SJSA1 (cell line): ENCODE data around the gene TNFAIP8L1. TPM values are rescaled to one million over a fixed set of nuclear protein-coding genes. Genes with fewer than 3 reads are reported as not detected.

Source experiments
- DNase-seq, 2 experiments: peaks; one replicate each; pipeline ENCODE4 v3.0.0-alpha.2; 2015 to 2020; ENCODE audit warnings: low spot score in 2 of 2, low read depth in 1 of 2
- H3K27ac ChIP-seq: fragments of 250-450 bp; sonication (Bioruptor Pico); 2 replicates; pipeline ENCODE4 v1.5.1; 2020; ENCODE audit warnings: mild to moderate bottlenecking, moderate library complexity
- H3K27me3 ChIP-seq: fragments of 250-450 bp; sonication (Bioruptor Pico); replicated peaks from 2 replicates; pipeline ENCODE4 v1.5.1; 2020; ENCODE audit warnings: mild to moderate bottlenecking, moderate library complexity
- H3K36me3 ChIP-seq: fragments of 250-450 bp; sonication (Bioruptor Pico); 2 replicates; pipeline ENCODE4 v1.5.1; 2020; ENCODE audit warnings: mild to moderate bottlenecking
- H3K4me1 ChIP-seq: fragments of 250-450 bp; sonication (Bioruptor Pico); replicated peaks from 2 replicates; pipeline ENCODE4 v1.6.1; 2021; ENCODE audit warnings: mild to moderate bottlenecking
- H3K4me3 ChIP-seq: fragments of 250-450 bp; sonication (Bioruptor Pico); 2 replicates; pipeline ENCODE4 v1.5.1; 2020; ENCODE audit warnings: mild to moderate bottlenecking
- H3K9me3 ChIP-seq: fragments of 250-450 bp; sonication (Bioruptor Pico); replicated peaks from 2 replicates; pipeline ENCODE4 v1.5.1; 2020; ENCODE audit warnings: mild to moderate bottlenecking
- total RNA-seq: library from RNA; depleted of rRNA; stranded (reverse); fragments of >200 nt; shearing (Covaris generic); gene quantifications from 2 replicates; pipeline ENCODE4 v1.2.3, GENCODE V29; 2014

Gene TNFAIP8L1
- total RNA-seq, 1 experiment from 2014 or later = 5.0 TPM

DNA sequence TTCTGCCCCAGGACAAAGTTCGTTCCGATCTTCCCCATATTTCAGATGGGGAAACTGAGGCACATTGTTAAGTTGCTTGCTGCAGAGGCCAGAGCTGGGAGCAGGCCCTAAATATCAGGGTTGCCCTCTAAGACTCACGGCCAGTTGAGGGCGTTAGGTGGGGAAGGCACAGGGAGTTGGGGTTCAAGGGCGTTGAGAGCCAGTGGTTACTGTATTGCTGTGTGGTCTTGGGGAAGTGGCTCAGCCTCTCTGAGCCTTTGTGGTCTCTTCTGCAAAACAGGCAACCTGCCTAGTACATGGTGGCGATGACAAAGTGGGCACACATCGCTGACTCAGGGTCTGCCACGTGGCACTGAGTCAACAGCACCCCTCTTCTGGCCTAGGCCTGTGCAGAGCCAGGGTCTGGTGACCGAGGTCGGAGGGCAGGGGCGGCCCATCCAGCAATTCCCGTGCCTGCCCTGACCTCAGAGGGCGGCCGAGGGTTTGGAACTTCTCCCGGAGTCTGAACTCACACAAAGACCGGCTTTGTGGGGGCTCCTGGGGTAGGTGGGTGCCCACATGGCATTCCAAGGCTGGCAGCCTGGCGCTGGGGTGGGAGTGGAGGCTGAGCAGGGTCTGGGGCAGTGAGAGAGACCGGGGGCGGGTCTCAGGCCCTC is 10.2 kb downstream of the TNFAIP8L1 start:
- Histone ChIP-seq H3K9me3 (no peaks in the 10 kb centered on the region), H3K4me1 (no peaks in the 10 kb centered on the region), H3K27ac (no peak overlapping the region), H3K4me3 (no peak overlapping the region), H3K36me3 (peaks cover 27% of the 10 kb centered on the region), H3K27me3 (no peaks in the 10 kb centered on the region)
- no peak for DNase-seq

DNA sequence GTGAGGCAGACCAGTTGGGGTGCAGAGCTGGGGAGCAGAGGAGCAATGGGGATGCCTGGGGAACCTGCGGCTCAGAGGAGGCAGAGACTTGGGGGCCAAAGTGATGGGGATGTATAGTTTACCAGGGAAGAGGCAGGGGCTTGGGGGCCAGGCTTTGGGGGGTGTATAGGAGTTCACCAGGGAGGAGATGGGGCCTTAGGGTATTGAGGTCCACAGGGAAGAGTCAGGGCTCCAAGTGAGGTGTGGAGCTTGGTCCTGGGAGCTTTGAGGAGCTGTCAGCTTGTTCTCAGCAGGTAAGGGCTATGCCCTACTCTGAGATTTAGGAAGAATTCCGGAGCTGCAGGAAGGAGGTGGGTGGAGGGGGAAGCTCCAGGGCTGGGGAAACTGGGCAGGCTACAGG is 10.8 kb downstream of the TNFAIP8L1 start:
- Histone ChIP-seq H3K27me3 (no peaks in the 10 kb centered on the region), H3K4me3 (no peak overlapping the region), H3K4me1 (no peaks in the 10 kb centered on the region), H3K27ac (no peak overlapping the region), H3K36me3 (peaks cover 33% of the 10 kb centered on the region), H3K9me3 (no peaks in the 10 kb centered on the region)
- no peak for DNase-seq

DNA sequence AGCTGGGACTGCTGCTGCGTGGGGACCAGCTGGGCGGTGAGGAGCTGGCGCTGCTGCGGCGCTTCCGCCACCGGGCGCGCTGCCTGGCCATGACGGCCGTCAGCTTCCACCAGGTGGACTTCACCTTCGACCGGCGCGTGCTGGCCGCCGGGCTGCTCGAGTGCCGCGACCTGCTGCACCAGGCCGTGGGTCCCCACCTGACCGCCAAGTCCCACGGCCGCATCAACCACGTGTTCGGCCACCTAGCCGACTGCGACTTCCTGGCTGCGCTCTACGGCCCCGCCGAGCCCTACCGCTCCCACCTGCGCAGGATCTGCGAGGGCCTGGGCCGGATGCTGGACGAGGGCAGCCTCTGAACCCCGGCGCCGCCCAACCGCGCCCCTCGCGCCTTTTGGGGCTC is 12.8 kb downstream of the TNFAIP8L1 start:
- H3K27ac ChIP-seq = no peak overlapping the region
- no peak overlapping the region for H3K4me3 ChIP-seq
- no peaks in the 10 kb centered on the region for H3K9me3 ChIP-seq
- peaks cover 52% of the 10 kb centered on the region for H3K36me3 ChIP-seq
- no peak for DNase-seq
- H3K4me1 ChIP-seq = no peaks in the 10 kb centered on the region
- no peaks in the 10 kb centered on the region for H3K27me3 ChIP-seq

DNA sequence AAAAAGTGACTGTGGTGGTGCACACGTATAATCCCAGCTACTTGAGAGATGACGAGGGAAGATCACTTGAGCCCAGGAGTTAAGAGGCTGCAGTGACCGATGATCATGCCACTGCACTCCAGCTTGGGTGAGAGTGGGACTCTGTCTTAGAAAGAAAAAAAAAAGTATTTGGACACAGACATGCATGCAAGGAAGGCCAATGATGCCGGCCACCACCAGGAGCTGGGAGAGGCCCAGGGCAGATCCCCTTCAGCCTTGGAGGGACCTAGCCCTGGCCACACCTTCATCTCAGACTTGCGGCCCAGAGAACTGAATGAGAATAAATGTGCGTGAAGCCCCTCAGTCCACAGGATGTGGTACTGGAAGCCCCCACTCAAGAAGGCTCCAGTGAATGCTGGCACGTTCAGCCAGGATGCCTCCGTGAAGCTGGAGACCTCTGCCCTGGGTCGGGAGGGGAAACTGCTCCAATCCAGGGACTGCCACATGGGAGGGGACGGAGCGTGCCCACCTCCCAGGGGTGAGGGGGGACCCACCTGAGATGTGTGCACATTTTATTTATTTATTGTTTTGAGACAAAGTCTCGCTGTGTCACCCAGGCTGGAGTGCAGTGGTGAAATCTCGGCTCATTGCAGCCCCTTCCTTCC is 14.6 kb downstream of the TNFAIP8L1 start:
- Histone ChIP-seq H3K36me3 (peaks cover 71% of the 10 kb centered on the region), H3K4me3 (no peak overlapping the region)

DNA sequence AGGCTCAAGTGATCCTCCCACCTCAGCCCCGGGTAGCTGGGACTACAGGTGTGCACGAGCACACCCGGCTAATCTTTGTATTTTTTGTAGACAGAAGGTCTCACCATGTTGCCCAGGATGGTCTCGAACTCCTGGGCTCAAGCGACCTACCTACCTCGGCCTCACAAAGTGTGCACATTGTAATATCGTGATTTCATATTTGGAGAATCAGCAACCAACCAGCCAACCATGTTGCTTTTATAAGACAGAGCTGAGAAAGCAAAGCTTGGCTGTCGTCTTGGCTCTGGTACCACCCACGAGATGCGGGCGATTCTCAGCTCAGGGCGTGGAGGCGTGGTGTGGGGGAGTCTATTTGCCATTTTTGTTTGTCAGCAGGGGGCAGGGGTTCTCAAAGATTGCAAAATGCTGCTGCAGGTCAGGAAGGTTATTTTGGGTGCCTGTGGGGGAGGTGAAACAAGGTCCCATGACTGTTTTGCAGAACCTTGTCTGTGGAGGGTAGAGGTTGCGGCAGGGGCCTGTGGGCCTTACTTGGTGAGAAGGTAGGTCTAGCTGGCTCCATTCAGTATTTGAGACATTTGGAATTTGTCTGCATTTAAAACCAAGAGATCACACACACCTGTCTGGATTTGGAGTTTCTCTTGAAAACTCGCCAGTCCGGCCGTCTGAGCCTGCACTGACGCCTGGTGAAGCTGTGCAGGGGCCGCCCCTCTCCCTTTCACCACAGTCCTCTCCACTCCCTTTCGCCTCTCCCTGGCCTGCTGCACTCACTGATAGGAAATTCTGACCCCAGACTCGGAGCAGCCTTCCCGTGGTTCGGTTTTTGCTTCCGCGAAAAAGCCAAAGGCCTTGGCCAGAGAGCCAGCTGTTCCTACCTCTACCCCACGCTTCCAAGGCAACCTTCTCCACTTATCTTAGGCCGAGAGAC is 15.4 kb downstream of the TNFAIP8L1 start:
- Histone ChIP-seq H3K4me3 (no peak overlapping the region), H3K4me1 (no peaks in the 10 kb centered on the region), H3K27me3 (no peaks in the 10 kb centered on the region), H3K36me3 (peaks cover 73% of the 10 kb centered on the region), H3K27ac (no peak overlapping the region), H3K9me3 (no peaks in the 10 kb centered on the region)
- DNase-seq = no peak

More for the DNA sequence above, 14.6 kb downstream of the TNFAIP8L1 start:
- H3K9me3 ChIP-seq = no peaks in the 10 kb centered on the region
- DNase-seq = no peak
- H3K27ac ChIP-seq = no peak overlapping the region
- no peaks in the 10 kb centered on the region for H3K27me3 ChIP-seq
- no peaks in the 10 kb centered on the region for H3K4me1 ChIP-seq

DNA sequence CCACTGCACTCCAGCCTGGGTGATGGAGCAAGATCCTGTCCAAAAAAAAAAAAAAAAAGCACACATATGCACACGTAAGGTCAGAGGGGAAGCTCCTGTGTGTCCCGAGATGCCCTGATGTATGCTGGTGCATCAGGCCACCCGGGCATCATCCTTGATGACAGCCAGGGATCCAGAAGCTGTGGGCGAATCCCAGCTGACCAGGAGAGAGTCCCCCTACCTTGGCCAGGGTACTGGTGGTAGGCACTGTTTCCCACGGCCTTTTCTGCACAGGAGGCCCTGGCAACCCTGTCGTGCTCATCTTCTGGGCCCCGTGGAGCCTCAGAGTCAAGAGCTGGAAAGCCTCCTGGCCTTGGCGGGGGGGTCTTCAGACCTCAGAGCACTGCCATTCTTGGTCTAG is 16.8 kb downstream of the TNFAIP8L1 start:
- Histone ChIP-seq H3K9me3 (no peaks in the 10 kb centered on the region), H3K4me1 (no peaks in the 10 kb centered on the region), H3K27ac (no peak overlapping the region), H3K4me3 (no peak overlapping the region), H3K36me3 (peaks cover 87% of the 10 kb centered on the region), H3K27me3 (no peaks in the 10 kb centered on the region)
- DNase-seq = no peak

DNA sequence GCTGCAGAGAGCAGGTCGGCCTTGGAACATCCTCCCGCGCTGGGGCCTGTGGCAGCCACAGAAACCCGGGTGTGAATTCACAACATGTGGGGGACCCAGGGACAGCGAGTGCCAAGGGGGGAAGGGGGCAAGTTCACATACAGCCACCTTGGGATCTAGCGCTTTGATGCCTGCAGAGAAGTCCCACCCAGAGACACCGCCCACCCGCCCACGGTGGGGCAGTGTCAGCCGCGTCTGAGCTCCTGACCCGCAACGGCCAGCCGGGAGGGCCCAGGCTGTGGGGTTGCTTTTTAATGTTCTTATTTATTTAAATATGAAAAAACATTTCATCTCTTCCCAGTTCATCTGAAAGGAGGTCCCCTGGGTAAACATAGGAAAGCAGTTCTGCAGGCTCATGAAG is 17.9 kb downstream of the TNFAIP8L1 start:
- Histone ChIP-seq H3K9me3 (no peaks in the 10 kb centered on the region), H3K27me3 (no peaks in the 10 kb centered on the region), H3K4me3 (no peak overlapping the region), H3K4me1 (no peaks in the 10 kb centered on the region), H3K36me3 (peaks cover 90% of the 10 kb centered on the region), H3K27ac (no peak overlapping the region)
- no peak for DNase-seq

DNA sequence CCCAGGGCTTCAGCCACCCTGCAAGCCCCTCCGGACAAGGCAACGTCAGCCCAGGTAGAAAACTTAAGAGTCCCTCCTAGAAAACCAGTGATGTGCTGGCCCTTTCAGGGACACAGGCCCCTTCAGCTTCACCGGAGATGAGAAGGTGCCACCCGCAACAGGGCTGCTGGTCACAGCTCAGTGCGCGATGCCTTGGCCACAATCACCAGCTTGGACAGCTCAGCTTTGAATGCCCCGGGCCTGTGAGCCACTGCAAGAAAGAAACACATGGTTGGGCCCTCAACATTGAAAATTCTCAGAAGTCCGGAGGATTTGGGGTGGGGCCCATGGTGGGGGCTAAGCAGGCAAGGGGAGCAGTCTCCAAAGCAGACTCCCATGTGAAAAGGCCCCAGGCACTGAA is 18.5 kb downstream of the TNFAIP8L1 start:
- Histone ChIP-seq H3K36me3 (peaks cover 89% of the 10 kb centered on the region), H3K27ac (no peak overlapping the region), H3K27me3 (no peaks in the 10 kb centered on the region), H3K4me3 (no peak overlapping the region), H3K4me1 (no peaks in the 10 kb centered on the region), H3K9me3 (no peaks in the 10 kb centered on the region)
- DNase-seq = no peak

DNA sequence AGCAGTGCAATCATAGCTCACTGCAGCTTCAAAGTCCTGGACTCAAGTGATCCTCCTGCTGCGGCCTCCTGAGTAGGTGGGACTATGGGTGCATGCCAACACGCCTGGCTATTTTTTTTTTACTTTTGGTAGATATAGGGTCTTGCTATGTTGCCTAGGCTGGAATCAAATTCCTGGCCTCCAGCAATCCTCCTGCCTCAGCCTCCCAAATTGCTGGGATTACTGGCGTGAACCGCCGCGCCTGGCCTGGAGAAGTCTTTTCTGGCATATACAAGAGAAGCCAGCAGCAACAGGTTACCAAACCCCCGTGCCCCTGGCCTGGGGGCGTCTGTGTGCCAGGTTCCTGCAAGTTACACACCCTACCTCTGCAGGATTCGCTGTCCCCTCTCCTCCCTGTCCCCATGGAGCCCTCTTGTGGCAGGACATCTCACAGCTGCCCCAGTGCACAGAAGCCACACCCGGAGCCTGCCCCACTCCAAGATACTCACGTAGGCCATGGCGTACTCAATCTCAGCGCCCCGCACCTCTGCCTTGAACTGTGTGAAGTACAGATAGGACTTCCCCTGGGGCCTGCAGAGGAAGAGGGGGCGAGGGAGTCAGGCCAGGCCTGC is 21.0 kb downstream of the TNFAIP8L1 start:
- no peaks in the 10 kb centered on the region for H3K4me1 ChIP-seq
- H3K4me3 ChIP-seq = no peak overlapping the region
- no peak overlapping the region for H3K27ac ChIP-seq
- no peaks in the 10 kb centered on the region for H3K27me3 ChIP-seq
- H3K9me3 ChIP-seq = no peaks in the 10 kb centered on the region
- H3K36me3 ChIP-seq = peaks cover 89% of the 10 kb centered on the region
- no peak for DNase-seq

DNA sequence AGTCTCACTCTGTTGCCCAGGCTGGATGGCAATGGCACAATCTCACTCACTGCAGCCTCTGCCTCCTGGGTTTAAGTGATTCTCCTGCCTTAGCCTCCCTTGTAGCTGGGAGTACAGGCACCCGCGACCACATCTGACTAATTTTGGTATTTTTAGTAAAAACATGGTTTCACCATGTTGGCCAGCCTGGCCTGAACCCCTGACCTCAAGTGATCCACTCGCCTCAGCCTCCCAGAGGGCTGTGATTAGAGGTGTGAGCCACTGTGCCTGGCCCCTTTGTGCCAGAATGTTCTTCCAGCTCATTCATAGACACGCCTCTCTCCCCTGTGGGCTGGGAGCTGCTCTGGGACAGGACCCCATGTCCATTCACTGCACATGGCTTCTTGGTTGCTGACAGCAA is 21.7 kb downstream of the TNFAIP8L1 start:
- H3K4me3 ChIP-seq = no peak overlapping the region
- no peaks in the 10 kb centered on the region for H3K4me1 ChIP-seq
- DNase-seq = no peak
- H3K27me3 ChIP-seq = no peaks in the 10 kb centered on the region
- H3K36me3 ChIP-seq = peaks cover 87% of the 10 kb centered on the region
- H3K27ac ChIP-seq = no peak overlapping the region
- H3K9me3 ChIP-seq = no peaks in the 10 kb centered on the region

DNA sequence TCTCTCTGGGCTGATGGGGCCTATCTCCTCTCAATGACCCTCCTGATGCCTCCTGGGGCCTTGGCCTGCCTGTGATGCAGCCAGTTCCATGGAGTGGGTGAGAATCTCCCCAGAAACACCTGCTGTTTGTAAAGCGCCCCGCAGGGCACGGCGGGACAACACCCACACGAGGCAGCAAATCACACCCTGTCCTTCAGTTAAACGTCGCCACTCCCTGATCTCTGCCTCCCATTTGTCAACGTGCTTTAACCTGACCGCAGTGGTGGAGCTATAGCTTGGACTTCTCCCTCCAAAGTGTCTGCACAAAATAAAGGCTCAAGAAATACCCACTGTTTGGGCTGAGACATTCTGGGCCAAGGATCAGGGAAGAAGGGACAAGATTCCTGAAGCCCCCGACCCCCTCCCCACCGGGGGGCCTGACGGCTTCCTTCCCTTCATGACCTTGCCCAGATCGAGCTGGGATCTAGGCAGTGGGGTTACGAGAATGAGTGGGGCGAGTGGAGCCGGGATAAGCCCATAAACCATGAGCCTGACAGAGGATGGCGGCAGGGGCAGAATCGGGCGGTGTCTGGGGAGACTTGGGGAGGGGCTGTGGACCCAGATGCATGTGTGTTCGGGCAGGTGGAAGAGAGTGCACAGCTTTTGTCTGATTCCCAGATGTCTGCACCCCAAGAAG is 22.8 kb downstream of the TNFAIP8L1 start:
- Histone ChIP-seq H3K36me3 (peaks cover 87% of the 10 kb centered on the region), H3K27ac (no peak overlapping the region), H3K9me3 (no peaks in the 10 kb centered on the region), H3K27me3 (no peaks in the 10 kb centered on the region), H3K4me3 (no peak overlapping the region), H3K4me1 (no peaks in the 10 kb centered on the region)
- DNase-seq = no peak

DNA sequence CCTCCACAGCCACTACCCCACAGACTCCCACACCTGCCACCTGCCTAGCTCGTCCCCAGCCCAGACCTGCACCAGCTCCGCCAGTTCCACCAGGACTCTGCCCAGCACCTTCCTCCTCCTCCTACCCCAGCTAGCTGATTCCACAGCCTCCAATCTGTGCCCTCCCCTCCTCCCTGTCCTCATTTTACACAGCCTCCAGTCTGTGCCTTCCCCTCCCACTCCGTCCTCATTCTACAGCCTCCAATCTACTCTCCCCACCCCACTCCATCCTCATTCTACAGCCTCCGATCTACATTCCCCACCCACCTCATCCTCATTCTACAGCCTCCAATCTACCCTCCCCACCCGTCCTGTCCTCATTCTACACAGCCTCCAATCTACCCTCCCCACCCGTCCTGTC is 23.5 kb downstream of the TNFAIP8L1 start:
- no peaks in the 10 kb centered on the region for H3K4me1 ChIP-seq
- H3K27me3 ChIP-seq = no peaks in the 10 kb centered on the region
- no peak for DNase-seq
- H3K36me3 ChIP-seq = peaks cover 87% of the 10 kb centered on the region
- H3K27ac ChIP-seq = no peak overlapping the region
- H3K9me3 ChIP-seq = no peaks in the 10 kb centered on the region
- H3K4me3 ChIP-seq = no peak overlapping the region

DNA sequence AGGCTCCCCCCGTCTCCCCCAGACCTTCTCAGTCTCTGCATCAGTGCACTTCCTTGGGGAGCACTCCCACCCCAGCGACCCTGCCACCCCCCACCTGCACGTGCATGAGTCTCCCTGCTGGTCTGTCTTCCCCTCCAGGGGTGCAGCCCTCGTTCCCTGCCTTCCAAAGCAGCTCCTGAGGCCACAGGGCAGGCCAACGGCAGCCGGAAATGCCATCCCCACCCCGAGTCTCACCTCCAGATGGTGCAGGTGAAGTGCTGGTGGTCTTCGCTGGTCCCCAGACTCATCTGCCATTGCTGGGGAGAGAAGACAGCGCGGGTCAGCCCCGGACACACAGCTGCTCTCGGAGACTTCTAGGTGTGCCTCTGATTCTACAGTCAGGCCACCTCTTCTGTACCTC is 25.3 kb downstream of the TNFAIP8L1 start:
- DNase-seq = no peak

More for the DNA sequence above, 25.3 kb downstream of the TNFAIP8L1 start:
- H3K4me3 ChIP-seq = no peak overlapping the region
- peaks cover 8% of the 10 kb centered on the region for H3K4me1 ChIP-seq
- peaks cover 87% of the 10 kb centered on the region for H3K36me3 ChIP-seq
- no peaks in the 10 kb centered on the region for H3K27me3 ChIP-seq
- no peaks in the 10 kb centered on the region for H3K9me3 ChIP-seq
- no peak overlapping the region for H3K27ac ChIP-seq
